Osteoblast (primary cell): ENCODE data around the gene AGT. TPM values are rescaled to one million over a fixed set of nuclear protein-coding genes. Genes with fewer than 3 reads are reported as not detected.

Experiments
- DNase-seq: peaks from one replicate; pipeline ENCODE4 v3.0.0; 2011; ENCODE audit warnings: low spot score, mixed read lengths; ENCODE audit not compliant: insufficient read length; ENCODE audit errors: missing footprints
- H2AFZ ChIP-seq: 2 replicates; pipeline ENCODE4 v1.6.0; 2011; ENCODE audit warnings: mild to moderate bottlenecking, low read length
- H3K27ac ChIP-seq: 2 replicates; pipeline ENCODE4 v1.5.1; 2011; ENCODE audit warnings: mild to moderate bottlenecking, low read depth, low read length, moderate library complexity
- H3K27me3 ChIP-seq: 2 replicates; pipeline ENCODE4 v1.6.0; 2012; ENCODE audit warnings: mild to moderate bottlenecking, control low read depth, inconsistent platforms, low read length, moderate library complexity; ENCODE audit not compliant: insufficient read depth
- H3K36me3 ChIP-seq: 2 replicates; pipeline ENCODE4 v1.5.1; 2011; ENCODE audit warnings: mild to moderate bottlenecking, low read length, control low read depth, moderate library complexity; ENCODE audit not compliant: insufficient read depth
- H3K4me1 ChIP-seq: 2 replicates; pipeline ENCODE4 v1.5.1; 2011; ENCODE audit warnings: mild to moderate bottlenecking, low read length, control low read depth, moderate library complexity; ENCODE audit not compliant: insufficient read depth
- H3K4me2 ChIP-seq: 2 replicates; pipeline ENCODE4 v1.6.0; 2011; ENCODE audit warnings: mild to moderate bottlenecking, low read length; ENCODE audit not compliant: insufficient read depth
- H3K4me3 ChIP-seq: fragments of 200-600 bp; sonication (generic); 3 replicates; pipeline ENCODE4 v1.5.1; 2012; ENCODE audit warnings: mild to moderate bottlenecking, low read length, inconsistent platforms; ENCODE audit not compliant: insufficient read depth
- H3K79me2 ChIP-seq: 2 replicates; pipeline ENCODE4 v1.6.0; 2012; ENCODE audit warnings: mild to moderate bottlenecking, low read length, control low read depth, inconsistent platforms; ENCODE audit not compliant: insufficient read depth
- H3K9me3 ChIP-seq: 2 replicates; pipeline ENCODE4 v1.5.1; 2011; ENCODE audit warnings: low read depth, low read length, control low read depth
- H4K20me1 ChIP-seq: 2 replicates; pipeline ENCODE4 v1.6.0; 2012; ENCODE audit warnings: mild to moderate bottlenecking, low read length, control low read depth; ENCODE audit not compliant: insufficient read depth
- CTCF ChIP-seq: IDR thresholded peaks from 2 replicates; pipeline ENCODE4 v1.5.1; 2011; ENCODE audit warnings: mild to moderate bottlenecking, low read depth, low read length, moderate library complexity; ENCODE audit errors: extremely low read depth
- total RNA-seq: library from RNA; depleted of rRNA; stranded (reverse); fragments of >200 nt; gene quantifications from 2 replicates; pipeline ENCODE4 v1.2.3, GENCODE V29; 2012

The AGT gene
- total RNA-seq, 1 donor, result 6.2 TPM

- peaks cover 11% of the 10 kb centered on the region for H3K27me3 ChIP-seq
- no peak overlapping the region for H3K4me2 ChIP-seq
- DNase-seq, result no peak
- no peaks in the 10 kb centered on the region for H3K79me2 ChIP-seq
- no peak overlapping the region for H3K27ac ChIP-seq
- no peaks in the 10 kb centered on the region for H3K4me1 ChIP-seq
- no peaks in the 10 kb centered on the region for H3K9me3 ChIP-seq
- no peak overlapping the region for H2AFZ ChIP-seq
- no peaks in the 10 kb centered on the region for H4K20me1 ChIP-seq
- no peak for TF ChIP-seq CTCF
- no peak overlapping the region for H3K4me3 ChIP-seq
- no peaks in the 10 kb centered on the region for H3K36me3 ChIP-seq
Measured at GRCh38 chr1:230759369-230760065, 45.6 kb upstream of the AGT start.

- Histone ChIP-seq H3K4me1 (no peaks in the 10 kb centered on the region), H3K79me2 (no peaks in the 10 kb centered on the region), H2AFZ (no peak overlapping the region), H3K4me2 (no peak overlapping the region), H3K27me3 (peaks cover 11% of the 10 kb centered on the region), H3K4me3 (no peak overlapping the region), H4K20me1 (no peaks in the 10 kb centered on the region), H3K27ac (no peak overlapping the region), H3K36me3 (no peaks in the 10 kb centered on the region), H3K9me3 (no peaks in the 10 kb centered on the region)
- DNase-seq, result no peak
- no peak for TF ChIP-seq CTCF
Measured at GRCh38 chr1:230758709-230759368, 44.9 kb upstream of the AGT start.

- Histone ChIP-seq H3K27me3 (peaks cover 11% of the 10 kb centered on the region), H3K4me1 (no peaks in the 10 kb centered on the region), H3K4me3 (no peak overlapping the region)
Measured at GRCh38 chr1:230757856-230758708, 44.2 kb upstream of the AGT start.

More at GRCh38 chr1:230757856-230758708, 44.2 kb upstream of the AGT start:
- no peaks in the 10 kb centered on the region for H3K9me3 ChIP-seq
- H3K4me2 ChIP-seq, result no peak overlapping the region
- no peaks in the 10 kb centered on the region for H3K36me3 ChIP-seq
- no peak overlapping the region for H2AFZ ChIP-seq
- no peaks in the 10 kb centered on the region for H4K20me1 ChIP-seq
- no peak for DNase-seq
- no peak overlapping the region for H3K27ac ChIP-seq
- H3K79me2 ChIP-seq, result no peaks in the 10 kb centered on the region
- no peak for TF ChIP-seq CTCF
